Esophagus muscularis mucosa (tissue), 4 donors: Measurements from ENCODE around the gene MTUS2.

Experiments used
- CTCF ChIP-seq, 3 experiments: fragments of 200-600 bp in 2 of 3; fragments of 450-650 bp in 1 of 3; sonication (generic) in 2 of 3; IDR thresholded peaks; one replicate each; pipeline ENCODE4 v1.5.1; 2017 to 2019; ENCODE audit warnings: antibody characterized with exemption in 3 of 3, mild to moderate bottlenecking in 2 of 3, moderate library complexity in 1 of 3
- EP300 ChIP-seq: sonication (generic); formaldehyde crosslinking; IDR thresholded peaks from one replicate; pipeline ENCODE4 v1.6.1; 2017; ENCODE audit warnings: antibody characterized with exemption
- POLR2A ChIP-seq: fragments of 450-650 bp; IDR thresholded peaks from one replicate; pipeline ENCODE4 v1.6.1; 2017; ENCODE audit warnings: antibody characterized with exemption, moderate library complexity, mild to moderate bottlenecking, low read depth
- POLR2AphosphoS5 ChIP-seq, 2 donors: sonication (generic); formaldehyde crosslinking; IDR thresholded peaks; one replicate each; pipeline ENCODE4 v1.6.1; 2017; ENCODE audit warnings: antibody characterized with exemption in 2 of 2

DNA sequence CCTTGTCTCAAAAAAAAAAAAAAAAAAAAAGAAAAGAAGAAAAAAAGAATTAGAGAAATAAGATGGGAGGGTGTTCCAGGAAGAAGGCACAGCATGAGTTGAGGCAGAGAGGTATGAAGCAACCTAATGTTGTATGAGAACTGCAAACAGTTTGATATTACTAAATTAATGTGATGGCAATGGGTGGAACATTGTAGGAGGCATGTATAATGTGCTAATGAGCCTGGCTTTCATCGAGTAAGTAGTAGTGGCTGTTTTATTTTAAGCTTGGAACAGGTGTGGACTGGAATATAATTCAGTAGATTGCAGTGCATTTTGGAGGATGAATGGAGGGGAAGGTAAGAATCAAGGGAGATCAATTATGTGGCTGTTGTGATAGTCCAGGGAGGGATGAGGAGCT lies 156.1 kb downstream of the MTUS2 start:
- TF ChIP-seq CTCF (IDR thresholded peaks at IDR 0.05), result no peak
- no peak for TF ChIP-seq POLR2A
- TF ChIP-seq POLR2AphosphoS5 (IDR thresholded peaks at IDR 0.05), result no peak
- TF ChIP-seq EP300, result no peak
